Measurements from ENCODE around the gene PGR. TPM values are rescaled to one million over a fixed set of nuclear protein-coding genes. Genes with fewer than 3 reads are reported as not detected.

Gene PGR
- total RNA-seq, 1 donor from 2014 or later = not detected

DNA sequence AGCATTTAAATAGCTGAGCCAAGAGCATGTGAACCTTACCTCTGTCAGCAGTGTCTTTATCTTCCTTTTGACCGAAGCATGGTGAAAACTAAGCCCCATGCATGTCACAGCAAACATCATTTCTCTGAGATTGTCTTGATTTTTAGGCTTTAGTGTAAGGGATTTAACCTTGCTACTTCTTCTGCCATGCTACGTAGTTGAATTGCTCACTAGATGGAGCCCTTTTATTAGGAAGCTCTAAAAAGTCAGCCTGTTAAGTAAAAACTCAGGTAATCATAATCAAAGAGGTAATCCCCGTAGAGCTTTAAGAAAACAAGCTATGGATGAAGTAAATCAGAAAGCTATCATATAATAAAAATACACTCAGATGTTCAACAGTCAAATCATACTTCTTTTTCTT lies 149.5 kb downstream of the PGR start:
- Mint-ChIP-seq H3K36me3 (ENCODE audit: low read depth, unreplicated experiment) (peaks cover 4% of the 10 kb centered on the region), H3K4me3 (ENCODE audit: unreplicated experiment) (no peak overlapping the region), H3K4me1 (ENCODE audit: unreplicated experiment) (peaks cover 9% of the 10 kb centered on the region), H3K27me3 (ENCODE audit: unreplicated experiment) (no peaks in the 10 kb centered on the region), H3K27ac (ENCODE audit: unreplicated experiment) (no peak overlapping the region), H3K9me3 (ENCODE audit: unreplicated experiment) (no peaks in the 10 kb centered on the region)
- DNase-seq (ENCODE audit: low spot score) = no peak
- TF ChIP-seq, protein P1, sequence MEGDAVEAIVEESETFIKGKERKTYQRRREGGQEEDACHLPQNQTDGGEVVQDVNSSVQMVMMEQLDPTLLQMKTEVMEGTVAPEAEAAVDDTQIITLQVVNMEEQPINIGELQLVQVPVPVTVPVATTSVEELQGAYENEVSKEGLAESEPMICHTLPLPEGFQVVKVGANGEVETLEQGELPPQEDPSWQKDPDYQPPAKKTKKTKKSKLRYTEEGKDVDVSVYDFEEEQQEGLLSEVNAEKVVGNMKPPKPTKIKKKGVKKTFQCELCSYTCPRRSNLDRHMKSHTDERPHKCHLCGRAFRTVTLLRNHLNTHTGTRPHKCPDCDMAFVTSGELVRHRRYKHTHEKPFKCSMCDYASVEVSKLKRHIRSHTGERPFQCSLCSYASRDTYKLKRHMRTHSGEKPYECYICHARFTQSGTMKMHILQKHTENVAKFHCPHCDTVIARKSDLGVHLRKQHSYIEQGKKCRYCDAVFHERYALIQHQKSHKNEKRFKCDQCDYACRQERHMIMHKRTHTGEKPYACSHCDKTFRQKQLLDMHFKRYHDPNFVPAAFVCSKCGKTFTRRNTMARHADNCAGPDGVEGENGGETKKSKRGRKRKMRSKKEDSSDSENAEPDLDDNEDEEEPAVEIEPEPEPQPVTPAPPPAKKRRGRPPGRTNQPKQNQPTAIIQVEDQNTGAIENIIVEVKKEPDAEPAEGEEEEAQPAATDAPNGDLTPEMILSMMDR (IDR thresholded peaks at IDR 0.05; ENCODE audit: unreplicated experiment) = no peak

Measured in endothelial cell (in vitro differentiated cells).